Pulmonary artery endothelial cell (primary cell): ENCODE data around the gene CCDC124. TPM values are rescaled to one million over a fixed set of nuclear protein-coding genes. Genes with fewer than 3 reads are reported as not detected.
A peak's percentile ranks its signal among the peaks of the same experiment; 100 is the strongest.

Source experiments
- DNase-seq: peaks from one replicate; pipeline ENCODE4 v3.0.0-alpha.2; 2011; ENCODE audit warnings: low read depth, low spot score
- total RNA-seq: library from RNA; depleted of rRNA; stranded (reverse); fragments of >200 nt; gene quantifications from 2 replicates; pipeline ENCODE4 v1.2.3, GENCODE V29; 2014

CCDC124 gene
- total RNA-seq, 1 donor from 2014 or later, result 57.0 TPM

- no peak for DNase-seq
These were observed 757 bp downstream of the CCDC124 start for GRCh38 chr19:17933414-17934129.

- DNase-seq, result no peak
These were observed 3.6 kb downstream of the CCDC124 start for GRCh38 chr19:17936379-17936778.

GRCh38 chr19:17937371-17937900 is 4.6 kb downstream of the CCDC124 start:
- DNase-seq, result no peak

- peak; percentile 19 for DNase-seq
These were observed 5.5 kb downstream of the CCDC124 start for GRCh38 chr19:17938092-17938845.

GRCh38 chr19:17942181-17942580 is 9.4 kb downstream of the CCDC124 start:
- DNase-seq, result no peak

- DNase-seq, result no peak
These were observed 9.9 kb downstream of the CCDC124 start for GRCh38 chr19:17942582-17943273.

- DNase-seq, result no peak
These were observed 10.7 kb downstream of the CCDC124 start for GRCh38 chr19:17943274-17944221.

- DNase-seq, result no peak
These were observed 11.5 kb downstream of the CCDC124 start for GRCh38 chr19:17944301-17944700.

GRCh38 chr19:17946965-17947784 is 14.4 kb downstream of the CCDC124 start:
- no peak for DNase-seq

- DNase-seq, result peak; percentile 66
These were observed 15.1 kb downstream of the CCDC124 start for GRCh38 chr19:17947815-17948513.

- DNase-seq, result no peak
These were observed 15.7 kb downstream of the CCDC124 start for GRCh38 chr19:17948514-17948900.

- no peak for DNase-seq
These were observed 16.4 kb downstream of the CCDC124 start for GRCh38 chr19:17948931-17949930.

- no peak for DNase-seq
These were observed 17.1 kb downstream of the CCDC124 start for GRCh38 chr19:17949956-17950309.

- DNase-seq, result no peak
These were observed 17.7 kb downstream of the CCDC124 start for GRCh38 chr19:17950310-17951156.

- DNase-seq, result no peak
These were observed 18.6 kb downstream of the CCDC124 start for GRCh38 chr19:17951157-17951989.
